Renal pelvis (tissue), 4 donors: ENCODE data around the gene SLC25A6. TPM values are rescaled to one million over a fixed set of nuclear protein-coding genes. Genes with fewer than 3 reads are reported as not detected.
A peak's percentile ranks its signal among the peaks of the same experiment; 100 is the strongest.
"Not testable (repeated sequence)": the region's sequence is repeated elsewhere in the genome, so short reads cannot be mapped to it uniquely, and the experiment has no call there.

Experiments used
- DNase-seq: peaks from one replicate; pipeline ENCODE4 v3.0.0-alpha.2; 2013
- polyA plus RNA-seq, 3 donors: library from polyadenylated mRNA; unstranded; fragments of 120-200 nt; gene quantifications; one replicate each; pipeline ENCODE4 v1.2.1, GENCODE V29; 2013; ENCODE audit not compliant: insufficient read length in 3 of 3

SLC25A6 gene
- polyA plus RNA-seq, 3 donors, result 580 to 749 (median 737) TPM

DNA sequence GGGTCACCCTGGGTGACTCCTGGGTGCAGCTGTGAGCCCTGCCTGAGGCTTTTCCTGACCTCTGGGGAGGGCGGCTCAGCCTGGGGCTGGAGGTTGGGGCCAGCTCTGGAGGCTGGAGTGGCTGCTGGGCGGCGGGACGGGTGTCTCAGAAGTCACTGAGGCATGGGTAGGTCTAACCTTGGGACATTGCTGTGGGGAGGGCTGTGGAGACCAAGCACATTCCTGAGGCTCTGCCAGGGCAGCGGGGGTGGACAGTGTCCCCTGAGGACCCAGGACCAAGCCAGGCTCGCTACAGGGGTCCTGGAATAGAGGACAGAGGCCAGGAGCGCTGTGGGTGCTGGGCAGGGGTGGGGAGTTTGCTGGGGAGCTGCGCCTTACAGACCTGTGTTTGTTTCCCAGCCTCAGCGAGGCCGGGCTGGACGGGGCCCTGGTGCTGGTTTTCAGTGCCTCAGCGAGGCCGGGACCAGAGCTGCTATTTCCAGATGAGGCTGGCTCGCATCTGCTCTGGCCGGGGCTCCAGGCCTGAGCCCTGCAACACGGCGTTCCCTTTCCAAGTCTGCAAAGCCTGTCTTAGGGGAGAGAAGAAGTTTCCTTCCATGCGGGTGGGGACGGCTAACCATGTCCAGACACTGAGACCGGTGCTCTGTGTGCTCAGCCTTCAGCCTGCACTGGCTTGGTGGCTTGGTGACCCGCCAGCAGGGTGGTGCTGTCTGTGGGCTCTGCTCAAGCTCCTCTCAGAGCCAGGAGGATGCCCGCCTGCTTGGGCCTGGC is 3.0 kb upstream of the SLC25A6 start:
- DNase-seq, result no peak

DNA sequence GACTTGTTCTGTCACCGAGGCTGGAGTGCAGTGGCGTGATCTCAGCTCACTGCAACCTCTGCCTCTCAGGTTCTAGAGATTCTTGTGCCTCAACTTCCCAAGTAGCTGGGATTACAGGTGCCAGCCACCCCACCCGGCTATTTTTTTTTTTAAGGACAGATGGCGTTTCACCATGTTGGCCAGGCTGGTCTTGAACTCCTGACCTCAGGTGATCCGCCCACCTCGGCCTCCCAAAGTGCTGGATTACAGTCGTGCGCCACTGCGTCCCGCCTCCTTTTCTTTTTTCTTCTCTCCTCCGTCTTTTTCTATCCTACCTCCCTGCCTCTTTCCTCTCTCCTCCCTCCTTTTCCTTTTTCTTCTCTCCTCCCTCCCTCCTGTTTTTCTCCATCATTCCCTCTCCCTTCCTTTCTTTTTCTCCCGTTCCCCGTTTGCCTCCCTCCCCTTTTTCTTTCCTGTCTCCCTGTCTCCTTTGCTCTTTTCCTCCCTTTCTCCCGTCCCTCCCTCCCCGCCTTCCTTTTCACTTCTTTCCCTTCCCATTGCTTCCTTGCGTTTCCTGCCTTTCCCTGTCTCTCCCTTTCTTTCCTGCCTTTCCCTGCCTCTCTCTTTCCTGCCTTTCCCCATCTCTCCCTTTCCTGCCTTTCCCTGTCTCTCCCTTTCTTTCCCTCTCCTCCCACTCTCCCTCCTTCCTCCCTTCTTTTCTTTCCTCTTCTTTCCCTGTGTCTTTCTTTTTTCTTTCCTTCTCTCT is 2.1 kb upstream of the SLC25A6 start:
- no peak for DNase-seq

DNA sequence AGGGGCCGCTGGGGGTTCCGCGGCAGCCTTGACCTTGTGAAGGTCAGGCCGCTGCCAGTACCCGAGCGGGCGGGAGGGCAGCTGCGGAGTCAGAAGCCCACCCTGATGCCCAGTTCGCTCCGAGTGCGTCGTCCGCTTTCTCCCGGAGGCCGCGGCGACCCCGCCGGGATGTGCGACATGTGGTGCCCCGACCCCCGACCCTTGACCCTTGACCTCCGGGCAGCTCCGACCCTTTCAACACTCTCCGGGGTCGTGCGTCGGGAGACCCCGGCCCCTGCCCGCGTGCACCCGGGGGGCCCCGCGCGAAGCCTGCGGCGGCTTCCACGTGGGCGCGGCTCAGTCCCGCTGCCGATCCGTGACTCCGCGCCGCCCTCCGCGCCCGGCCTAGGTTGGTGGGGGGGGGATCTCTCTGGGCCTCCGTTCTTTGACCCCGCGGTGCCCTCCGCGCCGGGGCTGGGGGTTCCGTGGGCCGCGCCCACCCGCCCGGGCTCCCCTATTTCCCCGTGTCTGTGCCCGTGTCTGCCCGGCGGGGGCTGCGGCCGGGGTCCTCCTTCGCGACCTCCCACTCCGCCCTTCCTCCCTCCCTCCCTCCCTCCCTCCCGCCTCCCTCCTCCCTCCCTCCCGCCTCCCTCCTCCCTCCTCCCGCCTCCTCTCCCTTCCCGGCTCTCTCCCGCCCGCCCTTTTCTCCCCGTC is 609 bp upstream of the SLC25A6 start:
- peak; percentile 72 for DNase-seq

DNA sequence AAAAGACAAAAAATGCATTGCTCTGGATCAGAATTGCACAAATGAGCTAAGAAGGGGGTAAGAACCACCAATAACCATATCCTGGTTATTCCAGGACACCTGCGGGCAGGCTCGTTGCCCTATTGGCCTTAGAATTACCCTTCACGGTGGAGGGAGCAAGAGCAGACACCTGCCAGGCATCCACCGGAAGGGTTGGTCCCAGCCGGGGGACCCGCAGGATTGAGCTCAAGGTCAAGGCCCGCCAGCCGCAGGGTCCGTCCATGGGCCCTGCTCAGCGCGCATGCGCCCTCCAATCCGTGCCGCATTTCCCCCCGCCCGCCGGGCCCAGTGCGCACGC is 575 bp downstream of the SLC25A6 start:
- DNase-seq, result no peak

DNA sequence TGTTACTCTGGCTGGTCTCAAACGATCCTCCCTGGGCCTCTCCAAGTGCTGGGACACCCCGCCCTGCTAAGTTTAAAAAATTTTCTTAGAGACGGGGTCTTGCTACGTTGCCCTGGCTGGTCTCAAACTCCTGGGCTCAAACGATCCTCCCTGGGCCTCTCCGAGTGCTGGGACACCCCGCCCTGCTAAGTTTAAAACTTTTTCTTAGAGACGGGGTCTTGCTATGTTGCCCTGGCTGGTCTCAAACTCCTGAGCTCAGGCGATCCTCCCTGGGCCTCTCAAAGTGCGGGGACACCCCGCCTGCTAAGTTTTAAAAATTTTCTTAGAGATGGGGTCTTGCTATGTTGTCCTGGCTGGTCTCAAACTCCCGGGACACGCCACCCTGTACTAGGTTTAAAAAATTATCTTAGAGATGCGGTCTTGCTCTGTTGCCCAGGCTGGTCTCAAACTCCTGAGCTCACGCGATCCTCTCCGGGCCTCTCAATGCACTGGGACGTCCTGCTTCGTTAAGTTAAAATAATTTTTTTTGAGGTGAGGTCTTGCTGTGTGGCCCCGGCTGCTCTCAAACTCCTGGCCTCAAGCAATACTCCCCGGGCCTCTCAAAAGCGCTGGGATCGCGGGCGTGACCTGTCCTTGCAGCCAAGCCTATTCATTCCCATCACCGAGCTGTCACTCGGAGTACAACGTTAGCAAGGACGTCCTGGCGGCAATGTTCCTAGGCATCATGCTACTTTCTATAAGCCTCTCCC is 1.1 kb downstream of the SLC25A6 start:
- no peak for DNase-seq

DNA sequence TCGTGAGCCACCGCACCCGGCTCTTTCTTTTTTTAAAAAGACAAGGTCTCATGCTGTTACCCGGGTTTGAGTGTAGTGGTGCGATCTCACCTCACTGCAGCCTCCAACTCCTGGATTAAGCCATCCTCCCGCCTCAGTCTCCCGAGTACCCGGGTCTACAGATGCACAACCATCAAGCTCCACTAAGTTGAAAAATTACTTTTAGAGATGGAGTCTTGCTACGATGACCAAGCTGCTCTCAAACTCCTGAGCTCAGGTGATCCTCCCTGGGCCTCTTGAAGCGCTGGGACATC is 2.0 kb downstream of the SLC25A6 start:
- DNase-seq, result no peak

DNA sequence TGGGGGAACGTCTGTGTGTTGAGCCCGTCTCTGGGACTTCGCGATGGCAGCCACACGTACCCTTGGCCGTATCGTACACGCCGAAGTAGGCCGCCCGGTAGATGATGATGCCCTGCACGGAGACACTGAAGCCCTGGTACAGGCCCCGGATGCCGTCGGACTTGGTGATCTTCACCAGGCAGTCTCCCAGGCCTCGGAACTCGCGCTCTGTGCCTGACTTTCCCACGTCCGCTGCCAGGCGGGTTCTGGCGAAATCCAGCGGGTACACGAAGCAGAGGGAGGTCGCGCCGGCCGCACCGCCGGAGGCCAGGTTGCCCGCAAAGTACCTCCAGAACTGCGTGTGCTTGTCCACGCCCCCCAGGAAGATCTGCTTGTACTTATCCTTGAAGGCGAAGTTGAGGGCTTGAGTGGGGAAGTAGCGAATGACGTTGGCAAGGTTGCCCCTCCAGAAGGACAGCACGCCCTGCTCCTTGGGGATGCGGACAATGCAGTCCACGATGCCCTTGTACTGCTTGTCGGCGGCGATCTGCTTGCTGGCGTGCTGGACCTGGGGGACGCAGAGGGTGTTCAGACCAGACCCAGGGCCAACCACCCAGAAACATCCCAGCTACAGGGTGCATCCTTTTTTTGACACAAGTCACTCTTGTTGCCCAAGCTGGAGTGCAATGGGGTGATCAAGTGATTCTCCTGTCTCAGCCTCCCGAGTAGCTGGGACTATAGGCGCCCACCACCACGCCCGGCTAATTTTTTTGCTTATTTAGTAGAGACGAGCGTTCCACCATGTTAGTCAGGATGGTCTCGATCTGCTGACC is 2.5 kb downstream of the SLC25A6 start:
- DNase-seq, result no peak

DNA sequence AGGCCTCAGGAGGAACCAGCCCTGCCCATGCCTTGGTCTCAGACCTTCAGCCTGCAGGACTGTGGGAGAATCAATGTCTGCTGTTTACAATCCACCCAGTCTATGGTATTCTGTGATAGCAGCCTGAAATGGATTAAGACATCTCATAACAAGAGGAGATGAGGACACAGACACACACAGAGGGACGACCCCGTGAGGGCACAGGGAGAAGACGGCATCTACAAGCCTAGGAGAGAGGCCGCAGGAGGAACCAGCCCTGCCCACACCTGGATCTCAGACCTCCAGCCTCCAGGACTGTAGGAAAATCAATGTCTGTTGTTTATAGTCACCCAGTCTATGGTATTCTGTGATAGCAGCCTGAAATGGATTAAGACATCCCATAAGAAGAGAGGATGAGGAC is 3.3 kb downstream of the SLC25A6 start:
- no peak for DNase-seq

DNA sequence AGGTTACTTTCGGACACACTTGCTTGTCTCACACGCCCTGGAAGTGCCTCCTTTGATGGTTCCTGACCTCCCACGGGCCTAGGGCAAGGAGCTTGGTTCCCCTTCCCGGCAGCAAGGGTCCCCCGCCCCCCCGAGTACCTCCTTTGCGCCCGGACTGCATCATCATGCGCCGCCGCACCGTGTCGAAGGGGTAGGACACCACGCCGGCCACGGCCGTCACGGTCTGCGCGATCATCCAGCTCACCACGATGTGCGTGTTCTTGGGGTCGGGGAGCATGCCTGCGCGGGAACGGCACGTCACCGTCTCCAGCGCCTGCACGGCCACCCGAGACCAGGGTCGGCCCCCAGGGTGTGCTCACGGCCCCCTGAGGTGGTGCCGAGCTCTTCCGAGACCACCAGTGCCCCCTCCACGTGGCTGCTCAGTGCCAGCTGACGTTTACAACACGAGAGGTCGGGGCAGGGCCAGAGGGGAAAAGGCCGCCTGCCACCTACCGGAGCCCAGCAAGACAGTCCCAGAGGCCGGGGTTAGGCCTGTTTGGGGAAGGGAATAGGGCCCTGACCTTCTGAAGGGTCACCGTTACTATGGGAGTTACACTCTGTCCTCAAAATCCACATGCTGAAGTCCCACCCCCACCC is 4.7 kb downstream of the SLC25A6 start:
- no peak for DNase-seq

DNA sequence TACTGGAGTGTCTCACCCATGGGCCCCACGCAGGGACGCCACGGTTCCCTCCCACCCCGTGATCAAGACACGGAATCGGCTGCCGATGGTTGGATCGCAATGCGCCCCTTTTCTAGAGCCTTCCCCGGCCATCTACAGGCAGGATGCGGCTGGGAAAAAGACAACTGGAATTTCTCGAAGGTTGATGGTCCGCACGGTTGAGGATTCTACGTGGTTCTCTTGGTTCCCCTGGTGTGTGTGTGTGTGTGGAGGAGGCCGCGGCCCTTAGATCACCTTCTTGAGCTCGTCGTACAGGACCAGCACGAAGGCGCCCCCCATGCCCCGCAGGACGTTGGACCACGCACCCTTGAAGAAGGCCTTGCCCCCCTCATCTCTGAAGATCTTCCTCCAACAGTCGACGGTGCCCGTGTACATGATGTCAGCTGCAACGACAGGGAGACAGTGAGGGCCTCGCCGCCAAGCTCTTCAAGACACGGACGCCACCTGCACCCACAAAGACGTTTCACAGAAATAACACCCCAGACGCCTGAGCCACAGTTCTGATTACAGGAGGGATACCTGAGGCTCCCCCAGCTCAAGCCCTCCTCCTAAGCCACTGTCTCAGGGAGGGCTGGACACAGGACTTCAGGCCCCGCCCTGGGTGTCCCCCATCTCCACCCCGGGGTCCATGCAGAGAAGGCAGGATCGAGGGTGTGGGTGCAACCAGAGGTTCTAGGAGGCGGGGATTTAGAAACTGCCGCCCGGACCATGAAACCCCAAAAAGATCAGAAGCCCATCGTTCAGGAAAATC is 5.4 kb downstream of the SLC25A6 start:
- DNase-seq, result no peak

DNA sequence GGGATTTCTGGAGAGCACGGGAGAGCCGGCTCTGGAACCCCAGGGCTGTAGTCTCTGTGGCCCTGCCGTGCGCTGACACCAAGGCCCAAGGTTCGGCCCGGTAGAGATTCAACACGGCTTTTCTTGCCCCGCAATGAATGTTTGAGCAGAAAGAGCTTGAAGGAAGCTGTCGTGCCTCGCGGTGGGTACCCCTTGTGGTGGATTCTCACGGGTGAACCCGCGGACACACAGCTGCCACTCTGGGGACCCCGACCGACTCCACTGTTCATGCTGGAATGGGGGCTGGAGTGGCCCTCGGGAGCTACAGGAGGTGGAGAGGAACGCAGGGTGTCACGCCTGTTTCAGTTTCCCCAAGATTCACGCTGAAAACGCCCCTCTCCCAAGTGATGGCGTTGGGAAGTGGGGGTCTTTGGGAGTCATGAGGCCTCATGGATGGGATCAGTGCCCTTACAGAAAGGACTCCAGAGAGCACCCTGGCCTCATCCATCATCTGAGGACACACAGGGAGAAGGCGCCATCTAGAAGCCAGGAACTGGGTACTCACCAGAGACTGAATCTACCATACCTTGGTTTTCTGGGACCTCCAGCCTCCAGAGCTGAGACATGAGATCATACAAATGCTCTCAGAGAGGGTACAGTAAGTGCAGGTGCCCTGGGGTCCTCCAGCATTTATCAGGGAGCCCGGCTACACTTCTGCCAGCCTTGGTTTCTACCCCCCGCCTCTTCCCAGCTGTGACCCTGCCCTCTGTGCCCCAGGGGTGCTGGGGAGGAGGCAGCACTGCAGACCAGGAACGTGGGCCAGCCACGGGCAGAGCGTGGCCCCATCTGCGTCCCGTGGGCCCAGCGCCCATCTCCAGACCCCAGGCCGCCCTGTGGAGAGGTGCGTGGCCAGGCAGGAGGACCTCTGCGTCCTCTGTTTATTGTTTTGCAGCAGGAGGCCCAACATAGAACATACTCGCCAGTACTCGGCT is 6.4 kb downstream of the SLC25A6 start:
- no peak for DNase-seq

DNA sequence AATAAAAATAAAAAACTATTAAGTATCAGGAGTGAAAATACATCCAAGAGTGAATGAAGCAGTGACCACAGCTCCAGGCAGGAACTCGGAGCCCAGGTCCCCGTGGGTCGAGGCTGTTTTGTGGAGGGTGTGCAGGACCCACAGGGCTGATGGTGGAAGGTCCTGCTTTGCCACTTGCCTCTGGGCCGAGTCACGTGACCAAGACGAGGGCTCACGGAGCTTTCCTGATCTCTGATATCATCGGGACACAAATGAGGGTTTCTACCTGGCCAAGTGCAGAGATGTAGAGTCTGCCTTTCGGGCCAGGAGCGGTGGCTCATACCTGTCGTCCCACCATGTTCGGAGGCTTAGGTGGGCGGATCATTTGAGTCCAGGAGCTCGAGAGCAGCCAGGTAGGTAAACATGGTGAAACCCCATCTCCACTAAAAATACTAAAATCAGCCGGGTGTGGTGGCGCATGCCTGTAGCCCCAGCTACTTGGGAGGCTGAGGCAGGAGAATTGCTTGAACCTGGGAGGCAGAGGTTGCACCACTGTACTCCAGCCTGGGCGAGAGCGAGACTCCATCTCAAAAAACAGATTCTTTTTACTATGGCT is 7.2 kb downstream of the SLC25A6 start:
- DNase-seq, result no peak

DNA sequence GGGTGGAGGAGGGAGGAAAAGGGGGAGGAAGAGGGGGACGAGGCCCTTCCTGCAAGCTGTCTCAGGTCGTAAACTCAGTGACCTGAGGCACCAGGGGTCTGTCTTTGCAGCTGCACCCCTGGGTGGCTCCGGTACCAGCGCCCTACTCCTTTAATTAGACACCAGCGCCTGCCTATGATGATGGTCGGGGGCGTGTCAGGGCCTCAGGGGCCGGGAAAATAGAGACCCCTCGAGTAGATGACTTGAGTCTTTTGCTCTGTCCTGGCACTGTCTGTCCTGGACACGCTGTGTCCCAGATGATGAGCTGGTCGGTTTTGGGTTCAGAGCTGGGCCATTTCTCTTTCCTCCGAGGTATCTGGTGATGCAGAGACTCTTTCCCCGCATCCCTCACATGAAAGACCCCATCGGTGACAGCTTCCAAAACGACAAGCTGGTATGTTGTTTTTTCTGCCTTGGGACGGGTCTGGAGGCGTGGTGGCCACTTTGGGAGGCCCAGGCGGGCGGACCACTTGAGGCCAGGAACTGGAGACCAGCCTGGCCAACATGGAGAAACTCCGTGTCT is 11.2 kb downstream of the SLC25A6 start:
- no peak for DNase-seq

DNA sequence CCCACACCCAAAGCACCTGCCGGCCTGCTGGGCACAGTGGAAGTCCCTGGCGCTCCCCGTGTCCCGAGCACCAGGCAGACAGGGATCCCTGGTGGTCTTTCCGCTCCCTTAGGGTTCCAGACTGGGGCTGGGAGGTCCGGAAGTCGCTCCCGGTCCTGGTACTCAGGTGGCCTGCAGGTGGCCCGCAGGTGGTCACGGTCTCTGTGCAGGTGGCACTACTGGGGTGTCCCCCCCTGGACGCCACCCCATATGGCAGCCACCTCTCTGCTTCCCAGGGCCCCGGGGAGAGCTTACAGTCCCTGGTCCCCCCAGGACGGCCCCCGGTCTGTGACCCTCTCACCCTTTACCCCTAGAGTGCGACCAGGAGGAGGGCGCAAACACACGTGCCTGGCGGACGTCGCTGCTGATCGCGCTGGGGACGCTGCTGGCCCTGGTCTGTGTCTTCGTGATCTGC is 13.6 kb downstream of the SLC25A6 start:
- no peak for DNase-seq

DNA sequence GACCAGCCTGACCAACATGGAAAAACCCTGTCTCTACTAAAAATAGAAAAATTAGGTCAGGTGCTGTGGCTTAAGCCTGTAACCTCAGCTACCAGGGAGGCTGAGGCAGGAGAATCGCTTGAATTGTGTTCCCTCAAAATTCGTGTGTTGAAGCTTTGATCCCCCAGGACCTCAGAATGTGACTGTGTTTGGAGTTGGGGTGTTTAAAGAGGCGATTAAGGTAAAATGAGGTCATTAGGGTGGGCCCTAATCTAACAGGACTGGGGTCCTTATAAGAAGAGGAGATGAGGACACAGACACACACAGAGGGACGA is 23.6 kb downstream of the SLC25A6 start:
- DNase-seq, result no peak

DNA sequence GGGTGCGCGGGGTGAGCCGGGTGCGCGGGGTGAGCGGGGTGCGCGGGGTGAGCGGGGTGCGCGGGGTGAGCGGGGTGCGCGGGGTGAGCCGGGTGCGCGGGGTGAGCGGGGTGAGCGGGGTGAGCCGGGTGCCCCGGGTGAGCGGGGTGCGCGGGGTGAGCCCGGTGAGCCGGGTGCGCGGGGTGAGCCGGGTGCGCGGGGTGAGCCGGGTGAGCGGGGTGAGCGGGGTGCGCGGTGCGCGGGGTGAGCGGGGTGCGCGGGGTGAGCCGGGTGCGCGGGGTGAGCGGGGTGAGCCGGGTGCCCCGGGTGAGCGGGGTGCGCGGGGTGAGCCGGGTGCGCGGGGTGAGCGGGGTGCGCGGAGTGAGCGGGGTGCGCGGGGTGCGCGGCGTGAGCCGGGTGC is 25.6 kb downstream of the SLC25A6 start:
- not testable (repeated sequence) for DNase-seq

DNA sequence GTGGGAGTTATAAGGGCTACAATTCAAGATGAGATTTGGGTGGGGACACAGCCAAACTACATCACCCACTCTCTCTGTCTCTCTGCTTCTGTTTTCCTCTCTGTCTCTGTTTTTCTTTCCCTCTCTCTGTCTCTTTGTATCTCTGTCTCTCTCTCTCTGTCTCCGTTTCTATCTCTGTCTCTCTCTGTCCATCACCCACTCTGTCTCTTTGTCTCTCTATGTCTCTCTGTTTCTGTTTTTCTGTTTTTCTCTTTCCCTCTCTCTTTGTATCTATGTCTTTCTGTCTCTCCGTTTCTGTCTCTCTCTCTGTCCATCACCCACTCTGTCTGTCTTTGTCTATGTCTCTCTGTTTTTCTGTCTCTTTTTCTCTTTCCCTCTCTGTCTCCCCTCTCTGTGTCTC is 30.0 kb downstream of the SLC25A6 start:
- no peak for DNase-seq

DNA sequence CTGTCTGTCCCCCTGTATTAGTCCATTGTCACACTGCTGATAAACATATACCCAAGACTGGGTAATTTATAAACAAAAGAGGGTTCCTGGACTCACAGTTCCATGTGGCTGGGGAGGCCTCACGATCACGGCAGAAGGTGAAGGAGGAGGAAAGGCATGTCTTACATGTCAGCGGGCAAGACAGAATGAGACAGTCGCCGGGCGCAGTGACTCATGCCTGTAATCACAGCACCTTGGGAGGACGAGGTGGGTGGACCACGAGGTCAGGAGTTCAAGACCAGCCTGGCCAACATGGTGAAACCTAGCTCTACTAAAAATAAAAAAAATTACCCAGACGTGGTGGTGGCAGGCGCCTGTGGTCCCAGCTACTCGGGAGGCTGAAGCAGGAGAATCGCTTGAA is 30.6 kb downstream of the SLC25A6 start:
- no peak for DNase-seq
